Measurements from ENCODE around the gene IDH1. TPM values are rescaled to one million over a fixed set of nuclear protein-coding genes. Genes with fewer than 3 reads are reported as not detected.

Gene IDH1
- total and polyA plus RNA-seq, 2 of the 13 experiments (the other 11 are each of a cell fraction or from before 2014, with no cell fraction given), result 312 to 1,077 TPM

- TF ChIP-seq GRHL1 (CRISPR knock-in tag; conservative IDR thresholded peaks at IDR 0.05) (no peak), SRSF4 (IDR thresholded peaks at IDR 0.05; ENCODE audit: low read depth, low read length, poor library complexity, severe bottlenecking) (no peak), NFKB2 (CRISPR knock-in tag; IDR thresholded peaks at IDR 0.05; ENCODE audit: borderline replicate concordance) (0 out of 2 replicates have a peak, but pooled peaks have one; percentile 10), ZNF329 (CRISPR knock-in tag; IDR thresholded peaks at IDR 0.05; ENCODE audit: low read depth) (peak; percentile 61), SP2 (CRISPR knock-in tag; IDR thresholded peaks at IDR 0.05) (peak; percentile 57; the same call in 1 of the 2 replicates), ZNF691 (CRISPR knock-in tag; IDR thresholded peaks at IDR 0.05; ENCODE audit: borderline replicate concordance, low read depth) (peak; percentile 64; the same call in 1 of the 2 replicates), AHDC1 (CRISPR knock-in tag; IDR thresholded peaks at IDR 0.05; ENCODE audit: borderline replicate concordance) (peak; percentile 85), ZNF761 (CRISPR knock-in tag; conservative IDR thresholded peaks at IDR 0.05) (peak; percentile 2; the same call in 1 of the 2 replicates), RXRB (CRISPR knock-in tag; IDR thresholded peaks at IDR 0.05; ENCODE audit: borderline replicate concordance) (peak; percentile 93), KDM2A (CRISPR knock-in tag; IDR thresholded peaks at IDR 0.05; ENCODE audit: borderline replicate concordance, low read depth) (peak; percentile 90), ZBTB2 (CRISPR knock-in tag; IDR thresholded peaks at IDR 0.05; ENCODE audit: low read depth) (no peak), PAX8 (CRISPR knock-in tag; IDR thresholded peaks at IDR 0.05; ENCODE audit: borderline replicate concordance) (0 out of 2 replicates have a peak, but pooled peaks have one; percentile 14), DPF2 (CRISPR knock-in tag; IDR thresholded peaks at IDR 0.05; ENCODE audit: borderline replicate concordance, low read depth) (peak; percentile 65), ATF7-NPFF (CRISPR knock-in tag; IDR thresholded peaks at IDR 0.05; ENCODE audit: low read depth) (peak; percentile 66; the same call in 1 of the 2 replicates), MYNN (CRISPR knock-in tag; IDR thresholded peaks at IDR 0.05; ENCODE audit: low read depth) (no peak), ELF1 (CRISPR knock-in tag; IDR thresholded peaks at IDR 0.05) (peak; percentile 82), ZIK1 (CRISPR knock-in tag; IDR thresholded peaks at IDR 0.05; ENCODE audit: borderline replicate concordance, low read depth) (peak; percentile 79; the same call in 1 of the 2 replicates)
Observed at GRCh38 chr2:208254118-208254870, 577 bp downstream of the IDH1 start (continued).
